Stimulated activated CD8-positive, alpha-beta memory T cell treated with anti-CD3 and anti-CD28 coated beads, Interleukin-12 subunit alpha, Interleukin-12 subunit beta, amount 100 ng/mL, for 1 hour (primary cell): ENCODE results near the gene SEMA4C.
A peak's percentile ranks its signal among the peaks of the same experiment; 100 is the strongest.
"Not testable (repeated sequence)": the region's sequence is repeated elsewhere in the genome, so short reads cannot be mapped to it uniquely, and the experiment has no call there.

Experiments used
- DNase-seq: peaks from one replicate; pipeline ENCODE4 v3.0.0-alpha.2; 2020; ENCODE audit warnings: low read depth

Gene SEMA4C

DNA sequence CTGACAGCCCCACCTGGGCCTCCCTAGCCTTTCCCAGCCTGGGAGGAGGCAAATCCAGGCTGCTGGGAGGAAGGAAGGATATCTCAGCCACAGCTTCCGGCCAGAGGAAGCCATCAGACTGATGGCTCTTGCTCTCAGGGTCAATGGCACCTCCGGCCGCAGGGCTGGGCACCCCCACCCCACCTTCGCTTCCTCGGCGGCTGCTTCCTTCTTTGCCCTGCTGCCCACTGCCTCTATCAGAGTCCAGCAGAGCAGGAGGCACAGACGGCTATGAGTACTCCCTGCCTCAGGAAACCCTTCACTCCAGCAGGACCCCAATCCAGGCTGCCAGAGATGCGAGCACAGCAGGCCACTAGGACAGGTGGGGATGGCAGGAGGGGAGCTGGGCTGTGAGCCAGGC, 3.3 kb downstream of the SEMA4C start:
- no peak for DNase-seq

DNA sequence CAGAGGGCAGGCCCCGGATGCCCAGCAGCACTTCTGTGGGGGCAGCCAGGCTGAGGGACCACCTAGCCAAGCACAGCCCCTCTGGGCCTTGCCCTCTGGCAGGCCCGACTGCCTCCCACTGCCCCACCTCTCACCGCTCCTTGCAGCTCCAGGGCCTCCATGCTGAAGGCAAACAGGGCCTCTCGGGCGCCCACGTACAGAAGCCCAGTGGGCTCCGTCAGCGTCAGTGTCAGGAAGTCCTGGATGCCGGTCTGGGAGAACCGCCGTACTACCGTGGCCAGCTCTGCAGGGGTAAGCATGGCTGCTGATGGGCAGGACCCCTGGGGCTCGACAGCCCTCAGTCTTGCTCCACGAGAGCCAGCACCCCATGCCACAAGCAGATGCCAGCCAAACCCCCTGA, 3.7 kb downstream of the SEMA4C start:
- no peak for DNase-seq

DNA sequence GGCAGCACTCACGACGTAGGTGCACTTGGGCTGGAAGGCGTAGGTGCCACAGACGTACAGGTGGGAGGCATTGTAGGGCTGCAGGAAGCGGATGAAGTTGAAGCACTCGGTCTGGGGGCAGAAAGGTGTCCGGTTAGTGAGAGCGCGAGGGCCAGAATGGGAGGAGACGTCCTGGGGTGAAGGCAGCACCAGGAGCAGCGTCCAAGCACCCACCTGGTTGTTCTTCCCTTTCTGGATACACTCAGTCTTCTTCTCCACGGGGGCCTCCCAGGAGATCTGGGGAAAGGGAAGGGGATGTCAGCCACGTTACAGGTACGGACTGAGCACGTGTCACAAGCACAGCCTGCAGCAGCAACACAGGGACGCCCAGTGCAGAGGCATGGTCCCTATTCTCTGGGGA, 4.2 kb downstream of the SEMA4C start:
- DNase-seq = no peak

DNA sequence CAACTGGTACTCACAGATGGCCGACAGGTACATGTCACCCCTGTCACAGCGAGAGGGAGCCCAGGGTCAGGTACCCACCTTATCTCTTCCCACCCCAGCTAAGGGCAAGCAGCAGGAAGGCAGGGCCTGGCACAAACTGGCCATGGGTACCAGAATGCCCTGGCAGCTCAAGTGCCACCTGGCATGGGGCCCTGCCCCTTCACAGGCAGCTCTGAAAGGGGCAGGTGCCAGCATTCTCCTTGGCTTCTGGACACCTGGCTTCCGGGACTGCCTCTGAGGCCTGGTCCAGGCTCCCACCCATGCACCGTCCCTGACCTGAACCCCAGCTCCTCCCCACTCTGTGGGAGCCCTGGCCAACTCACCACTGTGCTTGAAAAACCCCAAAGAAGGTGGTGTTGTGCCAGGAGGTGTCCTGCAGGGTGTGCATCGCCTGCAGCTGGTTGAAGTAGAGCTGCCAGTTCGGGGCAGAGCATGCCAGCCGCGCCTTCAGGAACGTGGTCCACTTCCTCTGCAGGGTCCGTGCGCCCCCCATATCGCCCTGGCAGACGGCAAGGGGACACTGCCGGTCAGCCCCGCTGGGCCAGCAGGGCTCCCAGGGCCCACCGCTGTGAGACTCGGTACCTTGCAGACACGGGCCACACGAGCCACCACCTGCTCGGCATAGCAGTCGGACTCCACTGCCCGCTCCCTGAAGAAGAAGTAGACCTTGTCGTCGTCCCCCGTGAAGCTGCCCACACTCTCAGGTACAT, 5.4 kb downstream of the SEMA4C start:
- DNase-seq = no peak

DNA sequence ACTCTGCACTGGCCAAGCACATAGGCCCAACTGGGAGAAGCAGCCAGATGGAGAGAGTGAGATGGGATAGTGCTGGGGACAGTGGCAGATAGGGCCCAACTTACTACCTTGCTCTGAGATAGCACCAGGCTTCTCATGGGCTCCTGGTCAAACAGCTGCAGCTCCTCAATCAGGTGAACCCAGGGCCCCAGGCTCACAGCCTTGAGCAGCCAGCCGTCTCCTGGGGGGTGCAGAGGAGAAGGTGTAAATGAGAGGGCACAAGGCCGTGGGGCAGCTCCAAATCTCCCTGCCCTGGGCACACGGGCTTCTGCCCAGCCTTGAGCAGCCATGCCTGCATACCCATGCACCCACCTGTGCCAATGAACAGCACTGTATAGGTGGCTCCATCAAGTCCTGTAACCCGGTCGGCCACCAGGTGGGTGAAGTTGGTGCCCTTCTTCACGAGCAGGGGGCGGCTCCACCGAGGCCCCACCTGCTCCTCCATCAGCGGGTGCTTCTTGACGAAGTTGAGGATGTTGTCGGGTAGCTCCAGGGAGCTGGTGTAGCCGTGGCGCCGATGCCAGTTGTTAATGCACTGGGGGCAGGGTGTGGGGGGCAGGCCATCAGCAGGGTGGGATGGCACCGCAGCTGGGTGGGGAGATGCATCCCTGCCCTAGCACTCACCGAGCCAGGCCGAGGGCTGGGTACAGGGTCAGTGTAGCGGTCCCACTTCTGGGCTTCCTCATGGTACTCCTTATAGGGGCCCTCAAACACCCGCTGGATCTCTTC, 6.1 kb downstream of the SEMA4C start:
- DNase-seq = no peak

DNA sequence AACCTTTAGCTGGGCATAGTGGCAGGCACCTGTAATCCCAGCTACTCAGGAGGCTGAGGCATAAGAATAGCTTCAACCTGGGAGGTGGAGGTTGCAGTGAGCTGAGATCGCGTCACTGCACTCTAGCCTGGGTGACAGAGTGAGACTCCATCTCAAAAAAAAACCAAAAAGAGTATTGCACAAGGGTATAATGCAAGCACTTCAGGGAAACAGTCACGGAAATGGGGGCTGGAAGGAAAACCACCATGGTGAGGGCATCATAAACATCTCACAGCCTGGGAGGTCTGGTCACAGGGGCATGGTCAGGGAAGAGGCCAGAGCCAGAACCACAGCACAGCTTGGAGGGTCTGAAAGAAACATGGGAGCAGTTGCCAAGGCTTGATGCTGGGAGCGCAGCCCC, 6.8 kb downstream of the SEMA4C start:
- DNase-seq = not testable (repeated sequence)

DNA sequence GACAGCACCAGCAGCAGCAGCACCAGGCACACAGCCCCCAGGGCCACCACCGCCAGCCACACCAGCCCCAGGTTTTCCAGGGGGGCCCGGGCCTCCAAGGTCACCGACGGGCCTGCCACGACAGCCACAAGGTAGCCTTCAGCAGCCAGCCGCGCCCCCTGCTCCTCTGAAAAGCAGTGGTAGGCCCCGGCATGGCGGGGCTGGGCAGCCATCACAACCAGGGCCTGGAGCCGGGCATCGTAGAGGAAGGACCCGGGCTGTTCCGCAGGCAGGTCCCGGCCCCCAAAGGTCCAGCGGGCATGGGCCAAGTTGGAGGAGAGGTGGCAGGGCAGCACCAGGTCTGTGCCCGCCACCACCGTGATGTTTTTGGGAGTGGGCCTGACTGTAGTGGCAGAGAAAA, 8.8 kb downstream of the SEMA4C start:
- DNase-seq = no peak

DNA sequence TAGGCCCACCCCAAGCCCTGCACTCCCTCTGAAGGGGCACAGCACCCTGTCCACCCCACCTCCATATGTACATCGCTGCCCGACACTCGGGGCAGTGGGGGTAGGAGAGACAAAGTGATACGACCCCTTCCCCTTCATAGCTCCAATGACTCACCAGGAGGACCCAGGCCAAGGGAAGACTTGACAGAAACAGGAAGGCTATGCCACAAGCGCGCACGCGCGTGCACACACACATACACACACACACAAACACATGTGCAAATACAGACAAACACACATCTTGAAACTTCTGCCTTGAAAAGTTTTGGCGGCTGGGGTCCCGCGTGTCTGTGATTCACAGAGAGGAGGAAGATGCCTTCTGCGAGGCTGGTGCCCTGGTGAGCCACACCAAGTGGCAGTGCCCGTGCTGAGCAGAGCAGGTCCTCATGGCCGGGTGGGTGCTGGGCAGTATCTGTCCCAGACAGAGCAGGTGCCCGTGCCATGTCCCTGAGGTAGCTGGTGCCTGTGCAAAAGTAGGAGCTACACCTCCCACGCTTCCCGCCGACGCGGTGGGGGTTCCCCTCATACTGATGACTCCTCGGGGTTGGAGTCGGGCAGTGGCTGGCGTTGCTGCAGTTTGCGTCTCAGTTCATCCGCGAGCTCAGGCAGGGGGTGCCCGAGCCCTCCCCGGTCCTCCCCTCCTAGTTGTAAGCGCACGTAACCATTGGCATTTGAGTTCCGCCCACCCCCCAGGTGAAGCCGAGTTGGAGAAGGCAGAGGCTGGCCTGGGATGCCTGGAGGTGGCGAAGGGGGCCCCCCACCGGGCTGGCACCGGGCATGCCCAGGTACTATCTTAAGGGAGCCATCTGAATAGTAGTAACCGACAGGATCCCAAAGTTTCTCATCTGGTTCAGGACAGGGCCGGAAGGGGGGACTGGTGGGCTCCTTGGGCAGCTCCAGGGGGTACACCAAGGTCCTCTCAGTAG, 9.5 kb downstream of the SEMA4C start:
- DNase-seq = no peak

DNA sequence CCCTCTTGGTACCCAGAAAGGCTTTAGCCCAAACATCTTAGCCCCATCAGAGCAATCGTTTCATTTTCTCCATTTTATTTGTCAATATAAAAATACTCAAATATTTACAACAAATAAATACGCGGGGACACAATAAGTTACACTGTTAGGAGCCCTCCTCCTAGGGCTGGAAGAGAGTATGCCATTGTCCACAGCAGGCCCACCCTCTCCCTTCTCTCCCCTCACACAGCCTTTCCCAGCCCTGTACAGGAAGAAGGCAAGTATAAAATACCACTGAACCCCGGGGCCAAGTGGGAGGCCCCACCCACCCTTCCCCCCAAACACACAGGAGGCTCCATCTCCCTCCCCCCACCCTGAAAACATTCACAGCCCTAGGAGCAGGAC, 10.2 kb downstream of the SEMA4C start:
- no peak for DNase-seq

DNA sequence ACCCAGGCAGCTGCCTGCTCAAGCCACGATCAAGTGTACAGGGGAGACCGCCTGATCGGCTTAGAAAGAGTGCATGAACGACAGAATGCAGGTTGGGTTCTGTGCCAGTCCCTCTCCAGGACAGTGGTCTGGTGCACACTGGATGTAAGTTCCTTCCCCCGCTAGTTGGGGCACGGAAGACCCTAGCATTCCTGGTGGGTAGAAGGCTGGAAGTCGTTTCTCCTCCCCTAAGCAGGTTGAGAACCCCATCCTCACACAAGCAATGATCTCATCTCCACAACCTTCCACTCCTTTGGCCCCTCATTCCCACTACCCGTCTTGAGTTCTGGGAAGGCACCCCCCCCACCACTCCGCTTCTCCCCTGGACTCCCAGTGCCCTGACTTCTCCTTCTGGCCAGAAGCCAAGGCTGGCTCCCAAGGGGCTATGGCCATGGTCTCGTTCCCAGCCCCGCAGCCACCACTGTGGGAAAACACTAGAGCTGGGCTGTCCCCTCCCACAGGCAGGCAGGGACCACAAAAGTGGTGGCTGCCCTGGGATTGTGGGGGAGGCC, 10.7 kb downstream of the SEMA4C start:
- DNase-seq = no peak

DNA sequence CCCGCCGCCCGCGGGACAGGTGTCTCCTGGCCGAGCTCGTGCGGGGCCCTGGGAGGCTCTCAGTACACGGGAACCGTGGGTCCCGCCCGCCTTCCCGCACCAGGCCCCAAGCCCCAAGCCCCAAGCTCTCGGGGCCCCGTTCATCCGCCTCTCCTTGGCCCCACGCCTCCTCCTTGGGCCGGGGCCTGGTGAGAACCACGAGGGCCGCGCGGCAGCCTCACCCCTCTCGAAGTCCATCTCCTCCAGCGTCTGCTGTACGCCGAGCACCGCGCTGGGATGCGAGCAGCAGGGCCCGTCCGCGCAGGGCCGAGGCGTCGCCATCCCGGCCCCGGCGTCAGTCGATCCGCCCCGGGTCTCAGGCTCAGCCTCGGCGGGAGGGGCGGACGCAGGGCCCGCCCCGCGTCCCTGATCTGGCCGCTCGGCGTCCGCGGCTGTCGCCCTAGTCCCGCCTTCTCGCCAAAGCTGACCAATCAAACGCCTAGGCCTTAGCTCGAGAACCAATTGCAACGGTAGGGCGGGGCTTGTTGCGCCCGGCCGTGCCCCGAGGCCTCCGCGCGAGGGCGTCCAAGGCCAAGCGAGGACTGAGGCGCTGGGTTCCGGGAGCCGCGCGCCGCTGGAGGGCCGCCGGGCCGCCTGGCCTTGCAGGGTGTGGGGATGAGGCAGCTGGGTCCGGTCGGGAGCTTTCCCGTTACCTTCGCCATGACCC, 12.1 kb downstream of the SEMA4C start, which contains the start of gene ANKRD39:
Gene ANKRD39, minus strand, starts transcription at position 350 of the 706 bp plus-strand sequence. Its CDS starts 29 bp downstream, at position 321.
- DNase-seq = peak; percentile 93

DNA sequence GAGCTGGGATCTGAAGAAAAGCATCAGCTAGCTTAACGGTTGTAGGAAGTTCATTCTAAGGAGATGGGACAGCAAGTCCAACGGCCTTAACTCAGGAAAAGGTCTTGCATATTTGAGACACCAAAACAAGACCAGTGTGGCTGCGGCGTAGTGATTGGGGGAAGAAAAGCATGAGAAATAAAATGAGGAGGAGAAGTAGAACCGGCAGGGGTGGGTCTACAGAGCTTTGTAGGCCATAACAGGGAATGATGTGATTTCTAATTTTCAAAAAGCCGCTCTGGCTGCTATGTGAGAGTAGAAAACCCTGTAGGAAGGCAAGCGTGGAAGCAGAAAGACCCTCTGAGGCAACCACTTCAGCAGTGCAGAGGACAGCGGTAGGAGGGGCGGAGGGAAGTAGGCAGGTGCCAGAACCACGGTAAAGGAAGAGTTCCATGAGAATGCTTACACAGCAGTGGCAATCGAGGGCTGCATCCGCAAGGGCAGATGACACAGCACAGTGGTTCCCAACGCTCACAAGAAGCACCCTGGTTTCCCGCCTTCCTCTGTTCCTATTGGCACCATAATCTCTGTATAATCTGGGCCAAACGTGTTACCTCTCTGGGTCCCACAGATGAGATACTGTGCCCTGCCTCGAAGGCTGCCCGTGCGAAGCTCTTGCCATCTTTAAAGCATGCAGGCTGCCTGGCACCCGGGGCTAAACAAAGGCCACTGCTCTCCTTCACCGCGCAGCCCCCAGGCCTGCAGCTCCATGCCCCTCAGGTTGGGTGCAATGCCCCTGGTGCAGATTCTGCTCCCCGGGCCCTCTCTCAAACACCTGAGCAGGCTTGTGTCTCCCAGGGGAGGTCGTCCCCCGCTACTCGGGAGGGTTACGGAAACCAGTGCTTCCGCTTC, 12.9 kb downstream of the SEMA4C start:
- DNase-seq = no peak

DNA sequence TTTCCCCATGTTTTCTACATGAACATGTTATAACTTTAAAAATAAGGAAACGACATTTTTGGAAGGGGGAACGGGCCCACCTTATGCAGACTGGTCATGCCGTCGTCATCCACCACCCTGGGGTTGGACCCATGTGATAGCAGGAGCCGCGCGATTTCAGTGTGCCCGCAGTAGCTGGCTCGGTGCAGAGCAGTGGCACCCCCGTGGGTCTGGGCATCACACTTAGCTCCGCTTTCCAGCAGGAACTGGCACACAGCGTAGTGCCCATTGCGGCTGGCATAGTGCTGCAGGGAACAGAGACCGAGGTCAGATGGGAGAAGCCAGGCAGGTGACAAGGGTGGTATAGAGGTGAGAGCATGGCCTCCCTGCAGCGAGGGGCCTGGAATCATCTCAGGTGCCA, 16.6 kb downstream of the SEMA4C start:
- DNase-seq = no peak

DNA sequence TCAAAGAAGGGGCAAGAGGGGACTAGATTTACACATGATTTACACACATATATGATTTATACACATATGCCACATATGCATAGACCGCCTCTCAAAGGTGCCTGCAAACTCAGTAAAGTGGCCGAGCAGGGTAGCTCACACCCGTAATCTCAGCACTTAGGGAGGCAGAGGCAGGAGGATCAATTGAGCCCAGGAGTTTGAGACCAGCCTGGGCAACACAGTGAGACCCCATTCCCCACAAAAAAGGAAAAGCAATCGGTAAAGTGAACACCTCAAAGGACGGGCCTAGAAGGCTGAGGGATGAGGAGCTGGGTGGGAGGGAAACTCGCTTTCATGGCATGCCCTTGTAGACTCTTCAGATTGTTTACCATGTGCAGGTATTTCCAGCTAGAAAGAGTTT, 17.2 kb downstream of the SEMA4C start:
- no peak for DNase-seq

DNA sequence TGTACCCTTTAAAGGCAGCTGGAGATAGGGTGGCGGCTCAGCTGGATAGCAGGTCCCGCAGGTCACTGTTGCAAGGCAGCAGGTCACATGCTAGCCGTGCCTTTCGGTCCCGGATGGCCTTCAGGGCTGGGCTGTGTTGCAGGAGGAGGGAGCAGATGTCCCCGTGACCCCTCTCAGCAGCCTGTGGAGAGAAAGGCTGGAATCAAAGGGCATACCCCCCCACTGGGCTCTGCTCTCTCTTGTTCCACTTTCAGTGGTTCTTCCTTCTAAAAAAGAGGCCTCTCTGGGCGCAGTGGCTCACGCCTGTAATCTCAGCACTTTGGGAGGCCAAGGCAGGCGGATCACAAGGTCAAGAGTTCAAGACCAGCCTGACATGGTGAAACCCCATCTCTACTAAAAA, 21.6 kb downstream of the SEMA4C start:
- DNase-seq = no peak

DNA sequence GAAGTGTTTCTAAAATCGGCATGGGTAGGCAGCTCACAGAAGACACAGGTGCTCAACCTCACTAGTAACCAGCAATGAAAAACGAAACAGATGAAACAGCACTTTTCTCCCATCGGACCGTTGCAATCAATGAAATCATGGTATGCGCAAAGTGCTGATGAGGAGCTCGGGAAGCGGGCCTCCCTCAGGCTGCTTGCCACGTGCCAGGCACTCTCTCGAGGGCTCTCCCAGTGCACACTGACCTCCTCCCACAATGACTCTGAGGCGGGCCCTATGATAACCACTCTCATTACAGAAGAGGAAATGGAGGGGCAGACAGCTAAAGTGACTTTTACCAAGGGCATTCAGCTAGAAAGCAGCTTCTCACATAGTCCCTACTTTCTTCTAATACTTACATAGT, 22.3 kb downstream of the SEMA4C start:
- no peak for DNase-seq

DNA sequence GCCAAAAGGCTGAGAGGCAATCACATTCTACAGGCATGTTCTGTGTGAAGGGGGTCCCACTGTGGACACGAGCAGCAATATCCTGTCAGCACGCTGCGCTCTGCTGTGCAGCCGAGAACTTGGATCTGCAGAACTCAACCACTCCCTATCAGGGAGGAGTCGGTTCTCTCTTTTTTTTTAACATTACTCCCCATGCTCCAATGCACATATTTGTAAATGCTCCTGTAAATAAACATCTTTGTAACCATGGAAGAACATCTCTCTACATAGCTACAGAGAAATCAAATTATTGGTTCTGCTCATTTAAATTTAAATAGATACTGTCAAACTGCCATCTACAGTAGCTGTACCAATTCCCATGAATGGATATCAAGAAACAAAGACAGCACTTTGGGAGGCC, 23.1 kb downstream of the SEMA4C start:
- no peak for DNase-seq

DNA sequence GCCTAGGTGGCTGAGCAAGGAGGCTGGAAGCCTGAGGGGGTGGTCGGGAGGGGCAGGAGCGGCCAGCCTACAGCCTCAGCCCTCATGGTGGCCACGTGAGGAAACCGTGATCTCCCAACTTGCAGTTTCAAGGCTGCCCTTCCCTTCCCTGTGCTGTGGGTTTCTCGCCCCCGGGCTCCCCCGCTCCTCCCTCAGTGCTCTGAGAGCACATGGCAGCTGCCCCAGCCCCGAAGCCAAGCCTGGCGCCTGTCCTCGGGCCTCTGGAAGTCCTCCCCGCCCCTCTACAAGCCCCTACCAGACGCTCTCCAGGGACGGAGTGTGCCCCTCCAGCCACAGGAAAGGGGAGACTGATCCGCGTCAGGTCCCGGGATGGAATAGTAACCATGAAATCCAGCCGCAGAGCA, 25.5 kb downstream of the SEMA4C start:
- no peak for DNase-seq

DNA sequence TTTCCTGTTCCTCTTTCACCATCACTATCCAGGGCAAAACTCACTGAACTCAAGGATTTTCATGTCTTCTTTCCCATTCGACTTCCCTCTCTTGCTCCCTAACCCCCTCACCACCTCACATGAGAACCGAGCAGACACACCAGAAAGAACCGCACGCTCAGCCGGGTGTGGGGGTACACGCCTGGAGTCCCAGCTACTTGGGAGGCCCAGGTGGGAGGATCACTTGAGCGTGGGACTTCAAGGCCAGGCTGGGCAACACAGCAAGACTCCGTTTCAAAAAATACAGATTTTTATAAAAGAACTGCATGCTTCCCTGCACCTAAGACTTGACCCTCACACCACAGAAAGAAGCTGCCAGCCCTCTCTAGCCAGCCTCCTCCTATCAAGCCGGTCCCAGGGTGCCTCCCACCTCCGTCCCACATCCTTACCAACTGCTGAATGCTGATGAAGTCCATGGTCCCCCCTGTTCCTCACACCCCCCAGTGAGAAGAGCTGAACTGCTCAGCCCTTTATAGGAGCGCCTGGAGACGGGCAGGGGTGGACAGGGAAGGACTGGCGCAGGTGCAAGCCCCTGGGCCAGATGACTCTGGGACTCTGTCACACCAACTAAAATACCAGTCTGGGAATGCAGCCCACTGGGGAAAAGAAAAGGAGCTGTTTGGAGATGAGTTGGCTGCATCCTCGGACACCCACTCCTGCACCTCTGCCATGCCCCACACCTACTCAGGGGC, 26.2 kb downstream of the SEMA4C start, which contains the start of gene ANKRD23:
Gene ANKRD23, minus strand, starts transcription at position 484 of the 731 bp plus-strand sequence. Its CDS starts 29 bp downstream, at position 455.
- no peak for DNase-seq

DNA sequence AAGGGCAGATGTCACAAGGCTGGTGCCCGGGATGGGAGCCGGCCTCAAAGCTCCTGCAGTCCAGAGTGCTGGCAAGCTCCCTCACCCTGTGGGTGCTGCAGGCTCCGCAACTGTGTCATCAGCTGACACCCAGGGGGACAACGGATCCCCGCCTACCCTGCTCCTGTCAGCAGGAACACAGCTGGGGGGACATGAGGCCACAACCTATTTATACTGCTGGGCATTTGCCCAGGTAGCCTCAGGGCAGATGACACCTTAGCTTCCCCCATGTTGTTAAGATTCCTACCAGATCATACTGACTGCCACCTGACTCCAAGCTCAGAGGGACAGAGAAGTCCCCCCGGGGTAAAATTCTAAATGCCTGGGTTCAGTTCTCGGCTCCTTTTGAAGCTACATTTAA, 27.3 kb downstream of the SEMA4C start:
- DNase-seq = no peak
